Stomach (tissue), 4 donors: Measurements from ENCODE around the gene TRAPPC10.

Experiments
- EP300 ChIP-seq: sonication (generic); formaldehyde crosslinking; IDR thresholded peaks from one replicate; pipeline ENCODE4 v1.6.1; 2017; ENCODE audit warnings: antibody characterized with exemption
- POLR2A ChIP-seq, 4 donors: fragments of 450-650 bp; IDR thresholded peaks; one replicate each; pipeline ENCODE4 v1.6.1; 2016; ENCODE audit warnings: antibody characterized with exemption in 4 of 4, control low read depth in 2 of 4, mild to moderate bottlenecking in 1 of 4, moderate library complexity in 1 of 4
- POLR2AphosphoS5 ChIP-seq, 3 donors: sonication (generic); formaldehyde crosslinking; IDR thresholded peaks; one replicate each; pipeline ENCODE4 v1.6.1; 2016; ENCODE audit warnings: antibody characterized with exemption in 3 of 3
- TF ChIP-seq, protein P1 (sequence below), 7 experiments: fragments of 450-650 bp in 4 of 7; fragments of 200-600 bp in 3 of 7; sonication (generic) in 3 of 7; IDR thresholded peaks; one replicate each; pipeline ENCODE4 v1.5.1; 2016 to 2019; ENCODE audit warnings: antibody characterized with exemption in 7 of 7, control low read depth in 2 of 7, mild to moderate bottlenecking in 1 of 7

DNA sequence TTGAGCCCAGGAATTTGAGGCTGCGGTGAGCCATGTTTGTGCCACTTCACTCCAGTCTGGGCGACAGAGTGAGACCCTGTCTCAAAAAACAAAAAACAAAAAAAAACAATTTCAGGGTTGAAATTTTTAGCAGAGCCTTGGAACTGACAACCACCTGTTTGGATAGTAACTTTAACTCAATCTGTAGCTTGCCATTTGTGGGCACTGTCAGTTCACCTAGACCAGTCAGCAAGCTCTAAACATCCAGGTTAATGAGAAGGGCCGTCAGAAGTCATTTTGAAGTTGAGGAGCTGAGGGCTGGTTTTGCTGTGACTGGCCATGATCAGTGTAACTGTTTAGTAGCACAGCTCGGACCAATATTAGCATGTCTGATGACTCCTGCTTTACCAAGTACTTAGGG lies 8.4 kb downstream of the TRAPPC10 start:
- TF ChIP-seq EP300: no peak
- TF ChIP-seq, protein P1, sequence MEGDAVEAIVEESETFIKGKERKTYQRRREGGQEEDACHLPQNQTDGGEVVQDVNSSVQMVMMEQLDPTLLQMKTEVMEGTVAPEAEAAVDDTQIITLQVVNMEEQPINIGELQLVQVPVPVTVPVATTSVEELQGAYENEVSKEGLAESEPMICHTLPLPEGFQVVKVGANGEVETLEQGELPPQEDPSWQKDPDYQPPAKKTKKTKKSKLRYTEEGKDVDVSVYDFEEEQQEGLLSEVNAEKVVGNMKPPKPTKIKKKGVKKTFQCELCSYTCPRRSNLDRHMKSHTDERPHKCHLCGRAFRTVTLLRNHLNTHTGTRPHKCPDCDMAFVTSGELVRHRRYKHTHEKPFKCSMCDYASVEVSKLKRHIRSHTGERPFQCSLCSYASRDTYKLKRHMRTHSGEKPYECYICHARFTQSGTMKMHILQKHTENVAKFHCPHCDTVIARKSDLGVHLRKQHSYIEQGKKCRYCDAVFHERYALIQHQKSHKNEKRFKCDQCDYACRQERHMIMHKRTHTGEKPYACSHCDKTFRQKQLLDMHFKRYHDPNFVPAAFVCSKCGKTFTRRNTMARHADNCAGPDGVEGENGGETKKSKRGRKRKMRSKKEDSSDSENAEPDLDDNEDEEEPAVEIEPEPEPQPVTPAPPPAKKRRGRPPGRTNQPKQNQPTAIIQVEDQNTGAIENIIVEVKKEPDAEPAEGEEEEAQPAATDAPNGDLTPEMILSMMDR (IDR thresholded peaks at IDR 0.05): no peak
- no peak for TF ChIP-seq POLR2A (IDR thresholded peaks at IDR 0.05)
- TF ChIP-seq POLR2AphosphoS5 (IDR thresholded peaks at IDR 0.05): no peak
